Measurements from ENCODE around the gene PBX4. TPM values are rescaled to one million over a fixed set of nuclear protein-coding genes. Genes with fewer than 3 reads are reported as not detected.

PBX4 gene
- total RNA-seq, 1 experiment from 2014 or later, result 8.3 TPM

DNA sequence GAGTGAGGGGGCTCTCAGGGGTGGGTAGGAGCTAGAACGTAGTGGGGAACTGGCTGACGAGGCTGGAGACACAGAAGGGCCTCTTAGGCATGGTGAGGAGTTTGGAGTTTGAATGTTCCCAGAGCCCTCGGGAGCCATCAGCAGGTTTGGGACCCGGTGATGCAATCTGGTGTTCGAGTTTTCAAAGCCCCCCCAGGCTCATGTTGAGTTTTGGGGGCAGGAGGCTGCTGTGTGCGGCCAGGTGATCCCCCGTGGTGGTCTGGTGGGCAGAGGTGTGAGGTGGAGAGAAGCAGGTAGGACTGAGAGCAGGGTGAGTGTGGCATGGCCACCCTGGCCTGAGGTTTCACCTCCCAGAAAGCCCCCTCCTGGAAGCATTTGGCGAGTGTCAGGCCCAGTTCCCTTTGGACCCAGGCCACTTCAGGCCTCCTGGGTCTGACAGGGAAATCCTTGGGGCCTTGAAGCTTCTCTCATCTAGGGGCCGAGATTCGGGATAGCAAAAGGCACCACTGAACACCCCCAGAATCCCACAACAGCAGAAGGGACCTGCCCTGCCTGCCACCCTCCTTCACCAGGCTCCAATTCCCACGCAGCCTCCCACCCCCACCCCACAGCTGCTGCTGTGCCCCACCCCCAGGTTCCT lies 88.6 kb downstream of the PBX4 start:
- intact Hi-C loops (cut with micrococcal nuclease; ENCODE audit: unreplicated experiment), result loop anchor here (10.0 kb wide), 1 partner anchor 115 kb away; the partner anchor contains the start of gene GMIP

DNA sequence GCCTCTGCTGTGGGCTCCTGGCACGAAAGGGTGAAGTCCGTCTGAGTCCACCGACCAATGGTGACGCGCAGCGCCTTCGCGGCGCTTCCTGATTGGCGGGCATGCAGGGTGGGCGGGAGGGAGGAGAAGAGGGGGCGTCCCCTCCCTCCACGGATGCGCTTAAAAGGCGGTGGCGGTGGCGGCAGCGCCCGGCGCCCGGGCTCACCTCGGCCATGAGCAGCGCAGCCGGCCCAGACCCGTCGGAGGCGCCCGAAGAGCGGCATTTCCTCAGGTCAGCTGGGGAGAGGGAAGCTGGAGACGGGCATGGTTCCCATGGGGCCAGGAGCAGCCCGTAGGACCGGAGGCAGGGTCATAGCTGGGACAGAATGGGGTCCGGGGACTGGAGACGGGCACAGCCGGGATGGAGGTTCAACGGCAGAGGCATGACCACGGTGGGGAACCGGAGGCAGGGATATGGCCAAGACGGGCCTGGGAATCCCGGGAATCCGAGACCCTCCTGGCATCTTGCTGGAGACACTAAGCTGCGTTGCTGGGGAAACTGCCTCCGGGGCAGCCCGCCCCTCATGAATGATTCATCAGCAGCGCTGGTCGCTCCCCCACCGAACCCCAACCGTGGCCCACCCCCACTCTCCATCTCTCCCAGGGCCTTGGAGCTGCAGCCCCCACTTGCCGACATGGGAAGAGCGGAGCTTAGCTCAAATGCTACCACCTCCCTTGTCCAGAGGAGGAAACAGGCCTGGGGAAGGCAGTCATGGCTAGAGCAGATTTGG lies 89.6 kb downstream of the PBX4 start, which contains the start of gene YJEFN3:
YJEFN3 (plus strand) TSS at position 191 of the 770 bp plus-strand sequence; CDS start at position 213, 22 bp downstream.
- H3K9me3 ChIP-seq (ENCODE audit: control insufficient read depth, insufficient read depth, low read depth, low read length), result no peaks in the 10 kb centered on the region
- no peak within 1 kb of the TSS for H3K4me3 ChIP-seq (ENCODE audit: low read depth in 2 of 2, low read length in 2 of 2)
- intact Hi-C loops (cut with micrococcal nuclease; ENCODE audit: unreplicated experiment), result no loop called here
- H3K27me3 ChIP-seq (ENCODE audit: control insufficient read depth, insufficient read depth, low read length), result no peaks in the 10 kb centered on the region
- no peak for DNase-seq (ENCODE audit: low read depth, low spot score)
- H3K36me3 ChIP-seq (ENCODE audit: control insufficient read depth, insufficient read depth, low read length), result no peaks in the 10 kb centered on the region
- H3K4me1 ChIP-seq (ENCODE audit: control insufficient read depth, insufficient read depth, low read length), result no peaks in the 10 kb centered on the region; the same call in 1 of the 2 replicates
- ChIA-PET POLR2A (no interaction called here), CTCF (no interaction called here)
- no peak for ATAC-seq
- no peak within 1 kb of the TSS for H3K27ac ChIP-seq (ENCODE audit: low read length)
- TF ChIP-seq, protein P1, sequence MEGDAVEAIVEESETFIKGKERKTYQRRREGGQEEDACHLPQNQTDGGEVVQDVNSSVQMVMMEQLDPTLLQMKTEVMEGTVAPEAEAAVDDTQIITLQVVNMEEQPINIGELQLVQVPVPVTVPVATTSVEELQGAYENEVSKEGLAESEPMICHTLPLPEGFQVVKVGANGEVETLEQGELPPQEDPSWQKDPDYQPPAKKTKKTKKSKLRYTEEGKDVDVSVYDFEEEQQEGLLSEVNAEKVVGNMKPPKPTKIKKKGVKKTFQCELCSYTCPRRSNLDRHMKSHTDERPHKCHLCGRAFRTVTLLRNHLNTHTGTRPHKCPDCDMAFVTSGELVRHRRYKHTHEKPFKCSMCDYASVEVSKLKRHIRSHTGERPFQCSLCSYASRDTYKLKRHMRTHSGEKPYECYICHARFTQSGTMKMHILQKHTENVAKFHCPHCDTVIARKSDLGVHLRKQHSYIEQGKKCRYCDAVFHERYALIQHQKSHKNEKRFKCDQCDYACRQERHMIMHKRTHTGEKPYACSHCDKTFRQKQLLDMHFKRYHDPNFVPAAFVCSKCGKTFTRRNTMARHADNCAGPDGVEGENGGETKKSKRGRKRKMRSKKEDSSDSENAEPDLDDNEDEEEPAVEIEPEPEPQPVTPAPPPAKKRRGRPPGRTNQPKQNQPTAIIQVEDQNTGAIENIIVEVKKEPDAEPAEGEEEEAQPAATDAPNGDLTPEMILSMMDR (IDR thresholded peaks at IDR 0.05), result no peak
- TF ChIP-seq TCF7L2 (IDR thresholded peaks at IDR 0.05; ENCODE audit: low read depth, low read length) (no peak), SIN3A (IDR thresholded peaks at IDR 0.05; ENCODE audit: borderline replicate concordance, insufficient read depth, low read depth, low read length) (no peak), POLR2AphosphoS5 (IDR thresholded peaks at IDR 0.05; ENCODE audit: low read depth, low read length) (no peak)
- TF ChIP-seq, protein P2, sequence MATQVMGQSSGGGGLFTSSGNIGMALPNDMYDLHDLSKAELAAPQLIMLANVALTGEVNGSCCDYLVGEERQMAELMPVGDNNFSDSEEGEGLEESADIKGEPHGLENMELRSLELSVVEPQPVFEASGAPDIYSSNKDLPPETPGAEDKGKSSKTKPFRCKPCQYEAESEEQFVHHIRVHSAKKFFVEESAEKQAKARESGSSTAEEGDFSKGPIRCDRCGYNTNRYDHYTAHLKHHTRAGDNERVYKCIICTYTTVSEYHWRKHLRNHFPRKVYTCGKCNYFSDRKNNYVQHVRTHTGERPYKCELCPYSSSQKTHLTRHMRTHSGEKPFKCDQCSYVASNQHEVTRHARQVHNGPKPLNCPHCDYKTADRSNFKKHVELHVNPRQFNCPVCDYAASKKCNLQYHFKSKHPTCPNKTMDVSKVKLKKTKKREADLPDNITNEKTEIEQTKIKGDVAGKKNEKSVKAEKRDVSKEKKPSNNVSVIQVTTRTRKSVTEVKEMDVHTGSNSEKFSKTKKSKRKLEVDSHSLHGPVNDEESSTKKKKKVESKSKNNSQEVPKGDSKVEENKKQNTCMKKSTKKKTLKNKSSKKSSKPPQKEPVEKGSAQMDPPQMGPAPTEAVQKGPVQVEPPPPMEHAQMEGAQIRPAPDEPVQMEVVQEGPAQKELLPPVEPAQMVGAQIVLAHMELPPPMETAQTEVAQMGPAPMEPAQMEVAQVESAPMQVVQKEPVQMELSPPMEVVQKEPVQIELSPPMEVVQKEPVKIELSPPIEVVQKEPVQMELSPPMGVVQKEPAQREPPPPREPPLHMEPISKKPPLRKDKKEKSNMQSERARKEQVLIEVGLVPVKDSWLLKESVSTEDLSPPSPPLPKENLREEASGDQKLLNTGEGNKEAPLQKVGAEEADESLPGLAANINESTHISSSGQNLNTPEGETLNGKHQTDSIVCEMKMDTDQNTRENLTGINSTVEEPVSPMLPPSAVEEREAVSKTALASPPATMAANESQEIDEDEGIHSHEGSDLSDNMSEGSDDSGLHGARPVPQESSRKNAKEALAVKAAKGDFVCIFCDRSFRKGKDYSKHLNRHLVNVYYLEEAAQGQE (IDR thresholded peaks at IDR 0.05; ENCODE audit: insufficient read depth in 1 of 2, low read depth in 2 of 2, low read length in 1 of 2), result no peak
- in situ Hi-C loops (cut with HindIII; ENCODE audit: low pct_unique_long_range_greater_than_20kb, low sequenced_read_pairs), result no loop called here
- no TSS peak for BruUV-seq (replicated peaks)

More for the DNA sequence above, 88.6 kb downstream of the PBX4 start:
- Histone ChIP-seq H3K36me3 (ENCODE audit: control insufficient read depth, insufficient read depth, low read length) (no peaks in the 10 kb centered on the region), H3K4me3 (ENCODE audit: low read depth in 2 of 2, low read length in 2 of 2) (no peak overlapping the region), H3K27me3 (ENCODE audit: control insufficient read depth, insufficient read depth, low read length) (no peaks in the 10 kb centered on the region), H3K27ac (ENCODE audit: low read length) (no peak overlapping the region), H3K4me1 (ENCODE audit: control insufficient read depth, insufficient read depth, low read length) (no peaks in the 10 kb centered on the region; the same call in 1 of the 2 replicates), H3K9me3 (ENCODE audit: control insufficient read depth, insufficient read depth, low read depth, low read length) (no peaks in the 10 kb centered on the region)
- ATAC-seq, result no peak
- no TSS peak for BruUV-seq (replicated peaks)
- no peak for DNase-seq (ENCODE audit: low read depth, low spot score)
- ChIA-PET CTCF (interaction anchor here (0.7 kb wide), 1 partner anchor 24 kb away, joined by 3 read pairs; no protein-coding TSS in a partner anchor), POLR2A (no interaction called here)
- TF ChIP-seq POLR2AphosphoS5 (IDR thresholded peaks at IDR 0.05; ENCODE audit: low read depth, low read length), result no peak
- TF ChIP-seq, protein P1 (IDR thresholded peaks at IDR 0.05), result no peak
- no peak for TF ChIP-seq TCF7L2 (IDR thresholded peaks at IDR 0.05; ENCODE audit: low read depth, low read length)
- TF ChIP-seq SIN3A (IDR thresholded peaks at IDR 0.05; ENCODE audit: borderline replicate concordance, insufficient read depth, low read depth, low read length), result no peak
- TF ChIP-seq, protein P2 (IDR thresholded peaks at IDR 0.05; ENCODE audit: insufficient read depth in 1 of 2, low read depth in 2 of 2, low read length in 1 of 2), result no peak
- in situ Hi-C loops (cut with HindIII; ENCODE audit: low pct_unique_long_range_greater_than_20kb, low sequenced_read_pairs), result no loop called here

Data from Panc1 (cell line).